ENCODE data around the gene NDUFS6. TPM values are rescaled to one million over a fixed set of nuclear protein-coding genes. Genes with fewer than 3 reads are reported as not detected.
"Not testable (repeated sequence)": the region's sequence is repeated elsewhere in the genome, so short reads cannot be mapped to it uniquely, and the experiment has no call there.

The NDUFS6 gene
- total RNA-seq, 2 donors from 2014 or later, result 32.3 to 32.6 TPM

GRCh38 chr5:1840071-1840547, 38.9 kb downstream of the NDUFS6 start:
- peak in 1 of 2 donors; percentile 50 for DNase-seq (ENCODE audit: low spot score in 2 of 2)
- H3K9me3 Mint-ChIP-seq, result no peaks in the 10 kb centered on the region
- no peak overlapping the region for H3K27ac Mint-ChIP-seq
- no peak for ATAC-seq
- no peaks in the 10 kb centered on the region for H3K36me3 Mint-ChIP-seq

GRCh38 chr5:1840741-1841521, 39.7 kb downstream of the NDUFS6 start:
- ATAC-seq (no peak), DNase-seq (ENCODE audit: low spot score in 2 of 2) (peak in 1 of 2 donors; percentile 46)
- H3K9me3 Mint-ChIP-seq, result no peaks in the 10 kb centered on the region
- no peaks in the 10 kb centered on the region for H3K36me3 Mint-ChIP-seq
- H3K27ac Mint-ChIP-seq, result no peak overlapping the region

GRCh38 chr5:1842004-1842819, 41.0 kb downstream of the NDUFS6 start:
- Mint-ChIP-seq H3K9me3 (no peaks in the 10 kb centered on the region), H3K27ac (no peak overlapping the region), H3K36me3 (no peaks in the 10 kb centered on the region)
- ATAC-seq (no peak), DNase-seq (ENCODE audit: low spot score in 2 of 2) (no peak)

DNA sequence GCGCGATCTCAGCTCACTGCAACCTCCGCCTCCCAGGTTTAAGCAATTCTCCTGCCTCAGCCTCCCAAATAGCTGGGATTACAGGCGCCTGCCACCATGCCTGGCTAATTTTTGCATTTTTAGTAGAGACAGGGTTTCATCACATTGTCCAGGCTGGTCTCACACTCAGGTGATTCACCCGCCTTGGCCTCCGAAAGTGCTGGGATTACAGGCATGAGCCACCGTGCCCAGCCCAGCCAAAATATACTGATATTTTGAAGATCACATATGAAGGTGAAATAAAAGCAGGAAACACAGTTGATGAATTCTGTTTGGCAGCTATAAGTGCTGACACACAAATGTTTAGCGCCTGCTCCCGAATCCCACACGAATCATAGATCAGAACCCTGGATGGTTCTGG, 42.6 kb downstream of the NDUFS6 start:
- not testable (repeated sequence) for H3K9me3 Mint-ChIP-seq; H3K27ac Mint-ChIP-seq; ATAC-seq; DNase-seq (ENCODE audit: low spot score in 2 of 2); H3K36me3 Mint-ChIP-seq

- no peak overlapping the region for H3K27ac Mint-ChIP-seq
- no peaks in the 10 kb centered on the region for H3K36me3 Mint-ChIP-seq
- DNase-seq (ENCODE audit: low spot score in 2 of 2) (no peak), ATAC-seq (no peak)
- H3K9me3 Mint-ChIP-seq, result no peaks in the 10 kb centered on the region
Measured at GRCh38 chr5:1844708-1845436, 43.7 kb downstream of the NDUFS6 start.

- no peak for ATAC-seq
- Mint-ChIP-seq H3K9me3 (no peaks in the 10 kb centered on the region), H3K27ac (no peak overlapping the region), H3K36me3 (no peaks in the 10 kb centered on the region)
- DNase-seq (ENCODE audit: low spot score in 2 of 2), result no peak
Measured at GRCh38 chr5:1845696-1846095, 44.5 kb downstream of the NDUFS6 start.

DNA sequence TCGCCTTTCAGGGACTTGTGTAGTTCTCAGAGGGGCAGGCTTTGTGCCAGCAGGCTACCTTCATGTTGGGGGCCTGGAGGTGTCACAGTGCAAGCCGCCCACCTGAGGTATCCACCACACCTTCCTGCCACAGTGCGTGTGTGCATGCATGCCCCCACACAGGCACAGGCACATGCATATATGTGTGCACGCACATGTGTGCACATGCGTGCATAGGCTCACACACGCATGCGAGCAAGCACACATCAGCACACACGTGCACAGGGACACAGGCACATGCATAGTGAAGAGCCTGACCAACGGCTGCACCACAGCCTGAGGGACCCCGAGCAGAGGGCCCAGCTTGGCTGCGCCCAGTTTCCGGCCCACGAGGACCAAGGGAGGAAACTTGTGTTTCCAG, 45.4 kb downstream of the NDUFS6 start:
- no peak overlapping the region for H3K27ac Mint-ChIP-seq
- H3K9me3 Mint-ChIP-seq, result no peaks in the 10 kb centered on the region
- no peaks in the 10 kb centered on the region for H3K36me3 Mint-ChIP-seq
- ATAC-seq (no peak), DNase-seq (ENCODE audit: low spot score in 2 of 2) (no peak)

GRCh38 chr5:1847056-1847455, 45.8 kb downstream of the NDUFS6 start:
- ATAC-seq, result no peak
- no peak overlapping the region for H3K27ac Mint-ChIP-seq

GRCh38 chr5:1847611-1848010, 46.4 kb downstream of the NDUFS6 start:
- Mint-ChIP-seq H3K27ac (no peak overlapping the region), H3K36me3 (no peaks in the 10 kb centered on the region), H3K9me3 (no peaks in the 10 kb centered on the region)
- ATAC-seq, result no peak
- no peak for DNase-seq (ENCODE audit: low spot score in 2 of 2)

More at GRCh38 chr5:1847056-1847455, 45.8 kb downstream of the NDUFS6 start:
- Mint-ChIP-seq H3K36me3 (no peaks in the 10 kb centered on the region), H3K9me3 (no peaks in the 10 kb centered on the region)
- no peak for DNase-seq (ENCODE audit: low spot score in 2 of 2)

- Mint-ChIP-seq H3K9me3 (no peaks in the 10 kb centered on the region), H3K36me3 (no peaks in the 10 kb centered on the region), H3K27ac (no peak overlapping the region)
- no peak for ATAC-seq
- no peak for DNase-seq (ENCODE audit: low spot score in 2 of 2)
Measured at GRCh38 chr5:1850324-1851154, 49.3 kb downstream of the NDUFS6 start.

DNA sequence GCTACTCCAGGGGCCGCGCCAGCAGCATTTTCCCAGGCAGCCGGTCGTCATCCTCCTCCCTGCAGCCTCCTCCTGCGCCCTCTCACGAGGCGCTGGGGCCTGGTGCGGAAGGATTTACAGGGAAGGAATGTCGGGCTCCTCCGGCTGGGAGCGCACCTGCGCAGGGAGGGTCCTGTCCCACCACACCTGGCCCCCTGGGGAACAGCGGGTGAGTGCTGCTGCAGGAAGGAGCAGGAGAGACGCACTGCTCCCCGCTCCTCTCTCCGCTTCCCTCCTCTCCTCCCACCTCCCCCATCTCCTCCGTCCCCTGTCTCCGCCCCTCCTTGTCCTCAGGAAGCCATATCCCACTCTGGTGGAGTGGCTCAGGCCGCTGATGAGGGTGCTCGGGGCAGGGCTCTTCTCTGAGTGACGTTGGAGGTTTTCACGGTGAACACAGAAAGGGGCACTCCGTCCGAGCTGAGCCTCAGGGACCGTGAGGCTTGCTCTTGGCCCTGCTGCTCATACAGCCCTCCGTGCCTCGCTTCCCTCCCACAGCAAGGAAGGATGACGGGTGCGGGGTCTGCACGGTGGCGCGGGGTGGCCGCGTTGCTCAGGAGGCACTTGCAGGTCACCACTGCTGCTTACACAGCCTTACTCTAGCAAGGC, 50.2 kb downstream of the NDUFS6 start:
- H3K27ac Mint-ChIP-seq, result no peak overlapping the region
- no peak for DNase-seq (ENCODE audit: low spot score in 2 of 2)
- ATAC-seq, result no peak
- H3K9me3 Mint-ChIP-seq, result no peaks in the 10 kb centered on the region
- no peaks in the 10 kb centered on the region for H3K36me3 Mint-ChIP-seq

DNA sequence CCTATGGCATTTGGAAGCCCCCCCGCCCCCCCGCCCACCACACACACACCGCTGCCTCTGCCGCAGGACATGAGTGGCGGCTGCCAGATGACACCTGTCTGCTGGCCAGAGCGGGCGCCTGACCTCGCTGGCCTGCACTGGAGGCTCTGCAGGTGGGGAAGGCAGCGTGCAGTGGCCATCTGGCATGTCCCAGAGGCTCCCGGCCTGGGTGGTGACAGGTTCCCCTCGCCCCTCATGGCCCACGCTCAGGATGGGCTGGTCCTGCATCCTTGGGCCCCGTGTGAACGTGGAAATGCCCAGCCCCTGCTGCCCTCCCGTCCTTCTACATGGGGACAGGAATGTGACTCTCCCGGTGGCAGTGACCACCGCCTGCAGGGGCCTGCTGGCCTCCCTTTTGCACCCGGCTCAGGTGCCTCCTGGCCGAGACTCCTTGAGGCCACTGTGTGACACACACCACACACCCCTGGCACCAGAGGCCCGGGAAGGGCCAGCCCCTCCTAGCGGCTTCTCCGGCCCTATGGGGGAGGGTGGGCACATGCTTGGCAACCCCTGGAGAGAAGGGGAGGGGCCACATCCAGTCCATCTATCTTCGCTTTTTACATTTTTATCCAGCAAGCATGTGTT, 51.2 kb downstream of the NDUFS6 start:
- Mint-ChIP-seq H3K36me3 (no peaks in the 10 kb centered on the region), H3K9me3 (no peaks in the 10 kb centered on the region), H3K27ac (no peak overlapping the region)
- DNase-seq (ENCODE audit: low spot score in 2 of 2), result no peak
- ATAC-seq, result no peak

DNA sequence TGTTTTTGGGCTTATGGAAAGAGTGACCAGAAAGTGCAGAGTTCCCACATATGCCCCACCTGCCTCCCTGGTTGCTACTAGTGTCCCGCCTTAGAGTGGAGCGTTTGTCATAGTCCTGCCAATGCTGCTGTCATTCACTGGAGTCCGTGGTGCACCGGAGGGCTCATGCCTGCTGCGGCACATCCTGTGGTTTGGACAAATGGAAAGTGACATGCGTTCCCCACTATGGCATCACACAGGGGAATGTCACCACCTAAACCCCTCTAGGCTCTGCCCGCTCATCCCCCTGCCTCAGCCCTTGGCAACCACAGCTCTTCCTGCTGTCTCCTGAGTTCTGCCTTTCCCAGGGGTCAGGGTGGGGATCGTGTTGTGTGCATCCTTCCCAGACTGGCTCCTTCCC, 52.3 kb downstream of the NDUFS6 start:
- no peaks in the 10 kb centered on the region for H3K9me3 Mint-ChIP-seq
- H3K36me3 Mint-ChIP-seq, result no peaks in the 10 kb centered on the region
- DNase-seq (ENCODE audit: low spot score in 2 of 2) (no peak), ATAC-seq (no peak)
- no peak overlapping the region for H3K27ac Mint-ChIP-seq

GRCh38 chr5:1855075-1855474, 53.9 kb downstream of the NDUFS6 start:
- ATAC-seq, result no peak
- H3K9me3 Mint-ChIP-seq, result no peaks in the 10 kb centered on the region
- no peaks in the 10 kb centered on the region for H3K36me3 Mint-ChIP-seq
- H3K27ac Mint-ChIP-seq, result no peak overlapping the region
- no peak for DNase-seq (ENCODE audit: low spot score in 2 of 2)

GRCh38 chr5:1855596-1855995, 54.4 kb downstream of the NDUFS6 start:
- no peaks in the 10 kb centered on the region for H3K36me3 Mint-ChIP-seq
- no peak for DNase-seq (ENCODE audit: low spot score in 2 of 2)
- no peak for ATAC-seq
- no peak overlapping the region for H3K27ac Mint-ChIP-seq
- H3K9me3 Mint-ChIP-seq, result no peaks in the 10 kb centered on the region

Measured in activated naive CD4-positive, alpha-beta T cell treated with anti-CD3 and anti-CD28 coated beads, Interleukin-2, amount 50 U/mL, for 72 hours (primary cell).